HG02588 (cell line): Measurements from ENCODE around the gene KIF15.

Experiments
- ATAC-seq: cut with Tn5 transposase; IDR thresholded peaks from one replicate; pipeline ENCODE4 v1.9.1; 2021; ENCODE audit warnings: mild to moderate bottlenecking, moderate library complexity; ENCODE audit not compliant: unreplicated experiment

KIF15 gene

GRCh38 chr3:44877333-44877732, 115.7 kb downstream of the KIF15 start:
- ATAC-seq: no peak

GRCh38 chr3:44880284-44880683, 118.7 kb downstream of the KIF15 start:
- no peak for ATAC-seq

GRCh38 chr3:44883213-44883955, 121.8 kb downstream of the KIF15 start:
- no peak for ATAC-seq

- no peak for ATAC-seq
Measured at GRCh38 chr3:44883999-44884431, 122.4 kb downstream of the KIF15 start.

- no peak for ATAC-seq
Measured at GRCh38 chr3:44885618-44886017, 124.0 kb downstream of the KIF15 start.

- ATAC-seq: no peak
Measured at GRCh38 chr3:44886561-44886960, 125.0 kb downstream of the KIF15 start.

DNA sequence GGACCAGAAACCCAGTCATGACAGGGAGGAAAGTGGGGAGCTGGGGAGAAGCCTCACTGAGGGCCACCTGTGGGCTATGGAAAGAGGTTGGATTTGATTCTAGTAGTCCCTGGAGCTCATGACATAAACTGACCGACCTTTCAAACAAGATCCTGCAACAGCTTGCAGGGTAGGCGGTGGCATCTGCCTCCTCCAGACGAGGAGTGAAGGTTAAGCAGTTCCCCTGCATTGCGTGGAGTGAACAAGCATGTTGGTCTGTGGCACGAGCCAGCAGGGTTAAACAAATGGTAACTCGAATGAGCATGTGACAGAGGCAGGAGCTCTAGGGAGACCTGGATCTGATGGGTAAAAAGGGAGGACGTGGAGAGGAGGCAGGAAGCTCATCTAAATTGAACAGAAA, 125.5 kb downstream of the KIF15 start:
- ATAC-seq: no peak

GRCh38 chr3:44890258-44890657, 128.7 kb downstream of the KIF15 start:
- ATAC-seq: no peak

DNA sequence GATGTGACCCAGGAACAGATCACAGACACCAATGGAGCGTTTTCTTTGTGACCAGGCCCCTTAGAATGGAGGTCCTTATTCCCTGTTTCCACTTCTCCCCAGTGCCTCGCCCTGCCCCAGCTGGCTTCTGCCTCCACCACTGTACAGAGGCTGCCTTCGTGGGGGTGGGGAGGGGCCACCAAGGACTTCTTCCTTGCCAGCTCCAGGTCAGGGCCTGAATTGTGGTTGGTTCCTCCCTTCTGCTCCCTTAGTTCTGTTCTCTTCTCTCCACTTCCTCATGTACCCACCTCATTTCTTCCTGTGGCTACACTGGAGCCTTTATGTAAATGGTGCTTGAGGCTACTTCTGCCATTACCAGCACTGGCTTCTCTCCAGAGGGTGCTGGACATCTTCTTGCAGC, 129.3 kb downstream of the KIF15 start:
- no peak for ATAC-seq

DNA sequence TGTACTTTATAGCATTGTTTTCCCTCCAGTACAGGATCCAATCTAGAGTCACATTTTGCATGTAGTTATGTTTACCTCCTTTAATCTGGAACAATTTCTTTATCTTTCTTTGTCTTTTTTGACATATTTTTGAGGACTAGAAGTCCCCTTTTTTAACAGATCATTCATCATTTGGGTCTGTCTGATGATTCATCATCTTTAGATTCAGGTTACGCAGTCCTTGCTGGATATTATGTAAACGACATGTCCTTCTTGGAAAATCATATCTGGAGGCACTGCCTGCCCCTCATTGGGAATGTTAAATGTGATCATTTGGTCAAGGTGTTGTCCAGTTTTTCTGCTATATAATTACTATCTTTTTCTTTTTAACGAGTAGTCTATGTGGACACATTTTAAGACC, 131.1 kb downstream of the KIF15 start:
- ATAC-seq: no peak

DNA sequence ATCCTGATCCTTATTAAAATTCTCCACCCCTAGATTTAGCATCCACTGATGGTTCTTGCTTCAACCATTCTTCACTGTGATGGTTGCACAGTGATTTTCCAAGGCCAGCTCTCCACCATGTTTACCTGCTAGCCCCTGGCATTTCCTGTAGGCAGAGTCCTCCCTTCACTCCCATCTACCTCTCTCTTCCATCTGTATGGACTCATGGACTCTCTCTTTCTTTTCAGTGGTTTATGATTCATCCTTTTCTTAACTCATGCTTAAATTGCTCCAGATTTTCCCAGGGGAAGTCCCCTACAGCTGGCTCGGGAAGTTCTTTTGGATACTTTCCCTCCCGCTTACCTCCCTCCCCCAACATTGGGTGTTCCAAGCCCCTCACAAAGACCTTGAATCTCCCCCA, 131.5 kb downstream of the KIF15 start:
- ATAC-seq: no peak

DNA sequence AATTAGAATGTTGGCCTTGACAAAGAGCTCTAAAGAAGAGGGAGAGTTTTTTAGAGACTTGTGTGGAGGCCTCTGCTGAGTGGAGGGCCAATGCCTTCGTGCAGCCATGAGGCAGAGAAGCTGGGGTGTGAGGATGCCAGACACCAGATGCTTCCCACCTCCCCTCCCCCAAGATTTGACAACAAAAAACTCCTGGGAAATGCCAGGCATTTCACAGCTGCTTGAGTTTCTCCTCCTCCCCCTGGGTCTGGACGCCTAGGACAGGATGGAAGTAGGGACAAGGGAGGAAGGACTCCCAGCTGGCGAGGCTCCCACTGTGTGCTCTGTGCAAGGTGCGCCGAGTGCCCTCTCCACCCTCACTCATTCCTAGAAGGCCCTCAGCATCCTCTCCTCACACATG, 132.9 kb downstream of the KIF15 start:
- no peak for ATAC-seq

- no peak for ATAC-seq
Measured at GRCh38 chr3:44896440-44896839, 134.8 kb downstream of the KIF15 start.

DNA sequence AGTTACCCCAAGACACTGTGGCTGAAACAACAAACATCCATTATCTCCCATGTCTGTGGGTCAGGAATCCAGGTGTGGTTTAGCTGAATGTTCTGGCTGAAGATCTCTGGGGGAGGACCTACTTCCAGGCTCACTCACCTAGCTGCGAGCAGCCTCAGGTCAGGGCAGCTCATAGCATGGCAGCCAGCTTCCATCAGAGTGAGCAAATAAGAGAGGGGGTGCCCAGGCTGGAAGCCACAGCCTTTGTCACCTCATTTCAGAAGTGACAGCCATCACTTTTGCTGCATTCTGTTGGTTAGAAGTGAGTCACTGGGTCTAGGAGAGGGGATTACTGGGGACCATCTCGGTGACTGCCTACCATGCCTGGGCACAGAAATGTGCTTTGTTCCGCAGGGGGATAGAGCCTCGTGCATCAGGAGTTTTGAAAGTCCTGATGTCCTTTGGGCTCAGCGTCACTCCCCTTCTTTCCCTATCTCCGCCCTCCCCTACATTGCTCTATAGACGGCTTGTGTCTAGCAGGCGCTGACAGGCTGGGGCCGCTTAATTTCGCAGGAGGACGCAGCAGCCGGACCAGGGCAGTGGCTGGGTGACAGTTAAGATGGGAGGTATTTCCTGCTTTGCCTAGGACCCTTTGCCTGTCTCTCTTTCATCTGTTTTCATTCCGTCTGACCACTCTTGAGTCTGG, 138.2 kb downstream of the KIF15 start:
- ATAC-seq: no peak

DNA sequence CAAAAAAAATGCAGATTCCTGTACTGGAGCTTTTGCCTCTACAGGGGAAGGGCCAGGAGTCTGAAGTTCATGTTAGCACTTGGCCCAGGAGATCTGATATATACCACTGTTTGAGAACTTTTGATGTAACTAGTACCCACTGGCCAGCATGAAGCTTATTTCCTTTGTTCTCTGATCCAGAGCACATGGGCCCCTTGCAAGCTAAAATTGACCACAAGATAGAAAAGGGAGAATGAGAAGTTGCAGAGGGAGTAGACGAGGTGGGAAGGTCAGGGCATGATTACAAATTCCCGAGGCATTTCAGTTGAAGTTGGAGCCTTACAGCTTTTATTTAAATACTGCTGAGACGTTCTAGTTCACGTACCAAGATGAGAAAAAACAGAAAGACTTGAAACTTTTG, 141.0 kb downstream of the KIF15 start:
- no peak for ATAC-seq
